ENCODE data around the gene SORCS1. TPM values are rescaled to one million over a fixed set of nuclear protein-coding genes. Genes with fewer than 3 reads are reported as not detected.

The SORCS1 gene
- total and polyA plus RNA-seq, 2 experiments from 2014 or later: 1.1 to 4.6 TPM

- DNase-seq (ENCODE audit: low spot score): no peak
- no peak overlapping the region for H3K27ac ChIP-seq
Measured at GRCh38 chr10:106938513-106938912, 226.0 kb downstream of the SORCS1 start.

GRCh38 chr10:106935978-106936451, 228.5 kb downstream of the SORCS1 start:
- Histone ChIP-seq H3K36me3 (replicated peaks; ENCODE audit: insufficient read depth, low read depth) (no peaks in the 10 kb centered on the region), H3K27ac (no peak overlapping the region), H3K4me1 (ENCODE audit: insufficient read depth) (peaks cover 10% of the 10 kb centered on the region), H3K9me3 (ENCODE audit: low read depth) (no peaks in the 10 kb centered on the region), H3K9me2 (replicated peaks; ENCODE audit: insufficient read depth) (no peaks in the 10 kb centered on the region), H3K4me3 (no peak overlapping the region), H3K79me2 (no peaks in the 10 kb centered on the region), H3K27me3 (no peaks in the 10 kb centered on the region), H4K20me1 (ENCODE audit: insufficient read depth, poor library complexity, severe bottlenecking) (no peaks in the 10 kb centered on the region), H3K4me2 (no peak overlapping the region), H2AFZ (no peak overlapping the region)
- TF ChIP-seq EZH2 (IDR thresholded peaks at IDR 0.05; ENCODE audit: borderline replicate concordance): no peak
- no peak for TF ChIP-seq CTCF (IDR thresholded peaks at IDR 0.05; ENCODE audit: poor library complexity)
- TF ChIP-seq EZH2phosphoT487 (IDR thresholded peaks at IDR 0.05; ENCODE audit: low read depth, severe bottlenecking, unreplicated experiment): no peak
- DNase-seq (ENCODE audit: low spot score): no peak

More at GRCh38 chr10:106938513-106938912, 226.0 kb downstream of the SORCS1 start:
- WGBS (ENCODE audit: low lambda C conversion rate, missing lambda C conversion rate): 50% methylated on average over 1 of the region's 1 CpG
- TF ChIP-seq EZH2phosphoT487 (IDR thresholded peaks at IDR 0.05; ENCODE audit: low read depth, severe bottlenecking, unreplicated experiment) (no peak), CTCF (IDR thresholded peaks at IDR 0.05; ENCODE audit: poor library complexity) (no peak), EZH2 (IDR thresholded peaks at IDR 0.05; ENCODE audit: borderline replicate concordance) (no peak)
- Histone ChIP-seq H3K4me2 (no peak overlapping the region), H3K4me3 (no peak overlapping the region), H3K79me2 (no peaks in the 10 kb centered on the region), H4K20me1 (ENCODE audit: insufficient read depth, poor library complexity, severe bottlenecking) (no peaks in the 10 kb centered on the region), H3K36me3 (replicated peaks; ENCODE audit: insufficient read depth, low read depth) (no peaks in the 10 kb centered on the region), H3K27me3 (no peaks in the 10 kb centered on the region), H3K4me1 (ENCODE audit: insufficient read depth) (no peaks in the 10 kb centered on the region), H3K9me3 (ENCODE audit: low read depth) (no peaks in the 10 kb centered on the region), H2AFZ (no peak overlapping the region), H3K9me2 (replicated peaks; ENCODE audit: insufficient read depth) (no peaks in the 10 kb centered on the region)

- no peak overlapping the region for H3K4me2 ChIP-seq
- H3K4me1 ChIP-seq (ENCODE audit: insufficient read depth): peaks cover 13% of the 10 kb centered on the region
- no peaks in the 10 kb centered on the region for H3K27me3 ChIP-seq
- no peaks in the 10 kb centered on the region for H3K9me2 ChIP-seq (replicated peaks; ENCODE audit: insufficient read depth)
- H4K20me1 ChIP-seq (ENCODE audit: insufficient read depth, poor library complexity, severe bottlenecking): no peaks in the 10 kb centered on the region
- peak overlapping the region; percentile 17 for H3K27ac ChIP-seq
- 56% methylated on average over 1 of the region's 1 CpG for WGBS (ENCODE audit: low lambda C conversion rate, missing lambda C conversion rate)
- no peaks in the 10 kb centered on the region for H3K36me3 ChIP-seq (replicated peaks; ENCODE audit: insufficient read depth, low read depth)
- no peaks in the 10 kb centered on the region for H3K9me3 ChIP-seq (ENCODE audit: low read depth)
- no peak overlapping the region for H2AFZ ChIP-seq
- no peak overlapping the region for H3K4me3 ChIP-seq
- TF ChIP-seq CTCF (IDR thresholded peaks at IDR 0.05; ENCODE audit: poor library complexity): no peak
- no peak for TF ChIP-seq EZH2 (IDR thresholded peaks at IDR 0.05; ENCODE audit: borderline replicate concordance)
- TF ChIP-seq EZH2phosphoT487 (IDR thresholded peaks at IDR 0.05; ENCODE audit: low read depth, severe bottlenecking, unreplicated experiment): no peak
- DNase-seq (ENCODE audit: low spot score): no peak
- H3K79me2 ChIP-seq: no peaks in the 10 kb centered on the region
Measured at GRCh38 chr10:106931853-106932249, 232.7 kb downstream of the SORCS1 start.
